Activated T-helper 17 cell treated with anti-CD3 and anti-CD28 coated beads, Interleukin-2, amount 50 U/mL, for 72 hours (primary cell): ENCODE data around the gene MCCC2. TPM values are rescaled to one million over a fixed set of nuclear protein-coding genes. Genes with fewer than 3 reads are reported as not detected.

ENCODE experiments used
- ATAC-seq: fragments of 150-1000 bp; cut with Tn5 transposase; replicated peaks from 2 replicates; pipeline ENCODE4 v1.10.0; 2021; ENCODE audit warnings: mild to moderate bottlenecking, moderate library complexity
- H3K27ac Mint-ChIP-seq: one replicate; pipeline ENCODE4 v1.8.0; 2022; ENCODE audit warnings: mixed read lengths
- H3K27me3 Mint-ChIP-seq: one replicate; pipeline ENCODE4 v1.8.0; 2022; ENCODE audit warnings: mixed read lengths
- H3K36me3 Mint-ChIP-seq: one replicate; pipeline ENCODE4 v1.8.0; 2022; ENCODE audit warnings: low read depth, mild to moderate bottlenecking, mixed read lengths
- H3K4me1 Mint-ChIP-seq: one replicate; pipeline ENCODE4 v1.8.0; 2022; ENCODE audit warnings: mixed read lengths
- H3K4me3 Mint-ChIP-seq: one replicate; pipeline ENCODE4 v1.8.0; 2022; ENCODE audit warnings: mild to moderate bottlenecking, mixed read lengths
- H3K9me3 Mint-ChIP-seq: one replicate; pipeline ENCODE4 v1.8.0; 2022; ENCODE audit warnings: mixed read lengths
- total RNA-seq, 2 donors: library from RNA; stranded (reverse); gene quantifications; one replicate each; pipeline ENCODE4 v1.2.3, GENCODE V29; 2022

The MCCC2 gene
- total RNA-seq, 2 donors from 2014 or later, result 41.0 to 72.5 TPM

DNA sequence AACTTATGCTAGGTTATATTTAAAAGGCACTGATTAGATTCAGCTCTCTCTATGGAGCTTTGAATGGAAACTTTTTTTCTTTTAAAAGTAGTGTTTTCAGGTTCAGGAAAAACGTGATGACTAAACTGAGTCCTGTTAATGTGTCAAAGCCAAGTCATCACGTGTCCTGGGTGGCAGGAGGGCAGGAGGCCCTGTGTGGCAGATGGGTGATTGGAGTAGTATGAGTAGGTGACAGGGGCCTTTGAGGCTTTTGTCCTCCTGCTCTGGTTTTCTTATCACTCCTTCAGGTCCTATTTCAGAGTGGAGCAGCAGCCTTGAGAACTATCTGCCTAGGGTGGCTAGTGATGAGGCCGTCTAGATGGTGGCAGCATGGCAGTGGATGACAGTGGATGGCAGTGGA is 114.3 kb downstream of the MCCC2 start:
- no peak overlapping the region for H3K27ac Mint-ChIP-seq
- H3K4me1 Mint-ChIP-seq, result peaks cover 8% of the 10 kb centered on the region
- peaks cover 6% of the 10 kb centered on the region for H3K27me3 Mint-ChIP-seq
- peaks cover 4% of the 10 kb centered on the region for H3K9me3 Mint-ChIP-seq
- H3K4me3 Mint-ChIP-seq, result no peak overlapping the region
- H3K36me3 Mint-ChIP-seq, result no peaks in the 10 kb centered on the region
- peak; percentile 66 for ATAC-seq

DNA sequence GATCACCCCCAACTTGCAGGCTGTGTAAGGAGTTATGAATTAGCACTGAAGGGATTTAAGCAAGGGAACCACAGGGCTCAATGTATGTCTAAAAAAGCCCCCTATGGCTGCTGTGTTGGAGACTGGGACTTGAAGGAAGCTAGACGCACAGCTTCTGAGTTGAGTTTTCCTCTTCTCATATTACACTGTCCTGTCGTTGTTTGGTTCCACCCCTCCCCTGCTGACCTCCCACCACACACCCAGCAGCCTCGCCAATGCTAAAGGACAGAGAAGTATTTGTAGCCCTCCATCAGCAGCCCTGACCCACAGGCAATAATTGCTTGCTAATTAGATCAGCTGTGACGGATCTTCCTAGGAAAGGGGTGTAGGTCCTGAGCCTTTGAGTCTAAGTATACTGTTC is 116.8 kb downstream of the MCCC2 start:
- Mint-ChIP-seq H3K36me3 (no peaks in the 10 kb centered on the region), H3K4me3 (no peak overlapping the region), H3K27ac (no peak overlapping the region), H3K4me1 (no peaks in the 10 kb centered on the region), H3K9me3 (no peaks in the 10 kb centered on the region), H3K27me3 (peaks cover 8% of the 10 kb centered on the region)
- ATAC-seq, result no peak

DNA sequence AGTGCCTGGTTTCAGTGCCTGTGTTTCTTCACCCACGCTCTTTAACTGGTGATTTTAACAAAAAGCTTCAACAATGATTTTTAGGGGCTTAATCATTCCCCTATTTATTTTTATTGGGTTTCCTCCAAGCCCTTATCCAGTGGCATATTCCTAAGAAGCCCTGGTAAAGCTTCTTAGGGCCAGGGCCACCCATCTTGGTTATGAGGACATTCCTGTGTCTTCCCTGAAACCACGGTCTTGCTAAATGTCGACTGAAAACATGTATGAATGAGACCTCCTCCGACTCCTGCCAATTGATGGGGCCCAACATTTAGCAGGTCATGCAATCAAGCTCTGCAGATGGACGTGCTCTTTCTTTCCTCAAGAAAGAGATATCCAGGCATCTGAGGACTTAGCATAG is 118.3 kb downstream of the MCCC2 start:
- no peaks in the 10 kb centered on the region for H3K36me3 Mint-ChIP-seq
- H3K9me3 Mint-ChIP-seq, result no peaks in the 10 kb centered on the region
- H3K27ac Mint-ChIP-seq, result no peak overlapping the region
- no peaks in the 10 kb centered on the region for H3K4me1 Mint-ChIP-seq
- peaks cover 12% of the 10 kb centered on the region for H3K27me3 Mint-ChIP-seq
- no peak overlapping the region for H3K4me3 Mint-ChIP-seq
- ATAC-seq, result no peak

DNA sequence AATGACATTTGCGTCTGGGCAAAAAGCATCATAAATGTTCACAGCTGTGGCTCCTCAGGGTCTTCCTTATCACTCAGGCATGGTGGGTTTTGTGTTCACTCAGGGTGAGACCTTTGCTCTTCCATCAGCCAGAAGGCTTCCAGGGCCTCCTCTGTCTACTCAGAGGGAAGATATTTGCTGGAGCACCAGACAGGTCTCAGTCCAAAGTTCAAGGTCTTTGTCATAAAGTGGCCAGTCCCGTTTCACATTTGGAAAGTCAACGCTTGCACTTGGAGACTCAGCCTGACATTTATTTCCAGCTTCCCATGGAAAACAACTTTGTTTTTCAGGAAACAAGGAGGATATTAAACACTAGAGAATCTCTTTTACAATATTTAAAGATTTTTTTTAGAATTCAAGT is 119.8 kb downstream of the MCCC2 start:
- no peaks in the 10 kb centered on the region for H3K36me3 Mint-ChIP-seq
- no peaks in the 10 kb centered on the region for H3K4me1 Mint-ChIP-seq
- no peaks in the 10 kb centered on the region for H3K9me3 Mint-ChIP-seq
- H3K27ac Mint-ChIP-seq, result no peak overlapping the region
- no peak for ATAC-seq
- peaks cover 15% of the 10 kb centered on the region for H3K27me3 Mint-ChIP-seq
- H3K4me3 Mint-ChIP-seq, result no peak overlapping the region

Other genes starting within 250 kb of the MCCC2 start
- 10 to 100 TPM; 27.1 to 34.4 TPM for gene BDP1, start 131.7 kb upstream of the MCCC2 start, total RNA-seq
- not detected for gene CARTPT, start 131.9 kb downstream of the MCCC2 start, total RNA-seq